B cell (primary cell): ENCODE measurements around the gene LBX2. TPM values are rescaled to one million over a fixed set of nuclear protein-coding genes. Genes with fewer than 3 reads are reported as not detected.

Experiments
- ATAC-seq: fragments of 200-7000 bp; cut with Tn5 transposase; one replicate; pipeline ENCODE4 v1.10.0; 2021; ENCODE audit warnings: low read depth, mild to moderate bottlenecking, moderate number of reproducible peaks, moderate library complexity
- CTCF ChIA-PET: fragments of 350-600 bp; sonication (Branson Sonifier 250); formaldehyde crosslinking; loops from one replicate; lab custom pipeline; 2021; ENCODE audit warnings: antibody characterized with exemption, inconsistent platforms; lab: Charles Lee
- POLR2A ChIA-PET: fragments of 350-600 bp; sonication (Branson Sonifier 250); formaldehyde crosslinking; loops from one replicate; lab custom pipeline; 2021; ENCODE audit warnings: antibody characterized with exemption; lab: Charles Lee
- DNase-seq: peaks from one replicate; pipeline ENCODE4 v3.0.0; 2013
- H2AFZ ChIP-seq: 2 replicates; pipeline ENCODE4 v1.6.1; 2012; ENCODE audit warnings: mild to moderate bottlenecking, low read depth, low read length; ENCODE audit not compliant: insufficient read depth, poor library complexity, severe bottlenecking
- H3K27ac ChIP-seq, 2 donors: 1 replicate in 1 of 2; 2 replicates in 1 of 2; pipeline ENCODE4 v1.5.1; 2012 to 2013; ENCODE audit warnings: low read length in 2 of 2, mild to moderate bottlenecking in 2 of 2, moderate library complexity in 1 of 2
- H3K27me3 ChIP-seq, 4 experiments: fragments of 200-600 bp in 1 of 4; sonication (generic) in 1 of 4; replicated peaks in 1 of 4; 1 replicate in 2 of 4; 2 replicates in 2 of 4; pipeline versions ENCODE4 v1.6.1 to v1.7.0; 2013 to 2016; ENCODE audit warnings: low read length in 3 of 4, mild to moderate bottlenecking in 2 of 4, mixed read lengths in 1 of 4, moderate library complexity in 1 of 4; ENCODE audit not compliant: insufficient read depth in 4 of 4, control insufficient read depth in 3 of 4; ENCODE audit errors: control extremely low read depth in 1 of 4
- H3K36me3 ChIP-seq, 2 experiments: replicated peaks in 1 of 2; 1 replicate in 1 of 2; 2 replicates in 1 of 2; pipeline versions ENCODE4 v1.6.1 to v1.7.1; 2013; ENCODE audit warnings: low read length in 1 of 2; ENCODE audit not compliant: insufficient read depth in 2 of 2, control insufficient read depth in 1 of 2; ENCODE audit errors: control extremely low read depth in 1 of 2, extremely low read depth in 1 of 2
- H3K4me1 ChIP-seq, 2 donors: fragments of 200-600 bp in 1 of 2; sonication (generic) in 1 of 2; 1 replicate in 1 of 2; 2 replicates in 1 of 2; pipeline versions ENCODE4 v1.5.1 to v1.6.1; 2013 to 2017; ENCODE audit warnings: low read length in 2 of 2; ENCODE audit not compliant: control insufficient read depth in 2 of 2, insufficient read depth in 2 of 2
- H3K4me2 ChIP-seq: replicated peaks from 2 replicates; pipeline ENCODE3; 2012; ENCODE audit warnings: mild to moderate bottlenecking, low read depth, low read length; ENCODE audit not compliant: poor library complexity, severe bottlenecking
- H3K4me3 ChIP-seq, 5 experiments: fragments of 200-600 bp in 1 of 5; sonication (generic) in 1 of 5; 1 replicate in 3 of 5; 2 replicates in 2 of 5; pipeline versions ENCODE4 v1.5.1 to v1.7.0; 2011 to 2016; ENCODE audit warnings: low read length in 4 of 5, mild to moderate bottlenecking in 4 of 5, low read depth in 2 of 5, control low read depth in 1 of 5, moderate library complexity in 1 of 5; ENCODE audit not compliant: insufficient read depth in 1 of 5; ENCODE audit errors: control extremely low read depth in 1 of 5, extremely low read depth in 1 of 5
- H3K79me2 ChIP-seq: fragments of 200-600 bp; sonication (generic); one replicate; pipeline ENCODE4 v1.6.0; 2016; ENCODE audit warnings: low read length; ENCODE audit not compliant: control insufficient read depth, insufficient read depth
- H3K9ac ChIP-seq: fragments of 200-600 bp; sonication (generic); 2 replicates; pipeline ENCODE4 v1.6.1; 2017; ENCODE audit warnings: mild to moderate bottlenecking, low read length, moderate library complexity
- H3K9me3 ChIP-seq, 3 donors: one replicate each; pipeline versions ENCODE4 v1.6.1 to v1.7.1; 2013; ENCODE audit warnings: low read length in 2 of 3; ENCODE audit not compliant: control insufficient read depth in 2 of 3, insufficient read depth in 1 of 3; ENCODE audit errors: control extremely low read depth in 1 of 3
- H4K20me1 ChIP-seq: 2 replicates; pipeline ENCODE4 v1.6.0; 2012; ENCODE audit warnings: mild to moderate bottlenecking, low read length; ENCODE audit not compliant: insufficient read depth, control insufficient read depth, poor library complexity, severe bottlenecking
- H3K27ac Mint-ChIP-seq: one replicate; pipeline ENCODE4 v1.8.0; 2021; ENCODE audit warnings: mixed read lengths
- H3K27me3 Mint-ChIP-seq: one replicate; pipeline ENCODE4 v1.8.0; 2021; ENCODE audit warnings: mixed read lengths
- H3K4me1 Mint-ChIP-seq: one replicate; pipeline ENCODE4 v1.8.0; 2021; ENCODE audit warnings: mixed read lengths
- H3K4me3 Mint-ChIP-seq: one replicate; pipeline ENCODE4 v1.8.0; 2021; ENCODE audit warnings: mixed read lengths
- H3K9me3 Mint-ChIP-seq: one replicate; pipeline ENCODE4 v1.8.0; 2022; ENCODE audit warnings: mixed read lengths; ENCODE audit not compliant: insufficient read depth
- CTCF ChIP-seq: fragments of 200-600 bp; IDR thresholded peaks from one replicate; pipeline ENCODE4 v1.8.0; 2022; ENCODE audit warnings: antibody characterized with exemption, mild to moderate bottlenecking
- EZH2 ChIP-seq: IDR thresholded peaks from 2 replicates; pipeline ENCODE4 v1.6.1; 2012; ENCODE audit warnings: borderline replicate concordance, low read depth, mild to moderate bottlenecking, moderate library complexity, low read length; ENCODE audit not compliant: insufficient read depth, poor library complexity, severe bottlenecking
- WGBS: methylation state at CpG from one replicate; pipeline ENCODE4 v1.1.5; 2013; ENCODE audit warnings: missing lambda C conversion rate; ENCODE audit not compliant: insufficient coverage; 5-methylcytosine and 5-hydroxymethylcytosine counted together
- intact Hi-C: fragments of 100-400 bp; cut with micrococcal nuclease; formaldehyde crosslinking; loops from one replicate; pipeline ENCODE4 v1.10.0; 2022
- polyA plus RNA-seq: library from polyadenylated mRNA; depleted of rRNA; stranded (reverse); fragments of >200 nt; gene quantifications from 2 replicates; pipeline ENCODE4 v1.2.3, GENCODE V29; 2012
- total RNA-seq, 2 donors: library from RNA; stranded (reverse); fragments of 120-200 nt in 1 of 2; gene quantifications; 1 replicate in 1 of 2; 2 replicates in 1 of 2; pipeline versions ENCODE4 v1.2.3 to v1.2.4, GENCODE V29; 2013 to 2022

The LBX2 gene
- total and polyA plus RNA-seq, 2 donors (not counting 1 experiment from before 2014, with no cell fraction given), result 1.1 to 2.0 TPM

- no peak overlapping the region for H3K27ac Mint-ChIP-seq
- Histone ChIP-seq H3K4me1 (peaks cover 55 to 56% of the 10 kb centered on the region in 2 donors), H3K27me3 (peaks cover 0 to 89% (median 38%) of the 10 kb centered on the region in 4 experiments), H4K20me1 (no peaks in the 10 kb centered on the region), H2AFZ (no peak overlapping the region), H3K79me2 (peaks cover 2% of the 10 kb centered on the region), H3K9me3 (peaks cover 0 to 31% (median 0%) of the 10 kb centered on the region in 3 donors), H3K4me3 (no peak overlapping the region), H3K9ac (no peak overlapping the region), H3K36me3 (peaks cover 0 to 10% of the 10 kb centered on the region in 2 experiments), H3K4me2 (no peak overlapping the region), H3K27ac (no peak overlapping the region)
- DNase-seq (no peak), ATAC-seq (no peak)
- TF ChIP-seq CTCF, result no peak
- TF ChIP-seq EZH2, result no peak
- intact Hi-C loops, result no loop called here
- peaks cover 65% of the 10 kb centered on the region for H3K27me3 Mint-ChIP-seq
- peaks cover 67% of the 10 kb centered on the region for H3K4me1 Mint-ChIP-seq
- POLR2A ChIA-PET, result interaction anchor here (1.5 kb wide), 1 partner anchor 19 kb away, joined by 8 read pairs; the partner anchor contains the start of genes CCDC142 and TTC31
- WGBS, result 80% methylated on average over 17 of the region's 18 CpGs
- CTCF ChIA-PET, result interaction anchor here (0.8 to 3.0 kb wide), 7 partner anchors 8 to 87 kb away, joined by 3 to 16 read pairs (median 4); partner anchors contain the start of genes CCDC142 and TTC31
- no peaks in the 10 kb centered on the region for H3K9me3 Mint-ChIP-seq
- H3K4me3 Mint-ChIP-seq, result peak overlapping the region; percentile 86
Measured at GRCh38 chr2:74501335-74502071, 2.1 kb upstream of the LBX2 start.

GRCh38 chr2:74500578-74500946 lies 1.2 kb upstream of the LBX2 start:
- no peak for TF ChIP-seq EZH2
- TF ChIP-seq CTCF, result no peak
- Histone ChIP-seq H4K20me1 (no peaks in the 10 kb centered on the region), H3K4me2 (no peak overlapping the region), H2AFZ (no peak overlapping the region), H3K27me3 (peaks cover 0 to 84% (median 38%) of the 10 kb centered on the region in 4 experiments), H3K9me3 (peaks cover 0 to 31% (median 0%) of the 10 kb centered on the region in 3 donors), H3K9ac (no peak overlapping the region), H3K36me3 (peaks cover 0 to 6% of the 10 kb centered on the region in 2 experiments), H3K79me2 (no peaks in the 10 kb centered on the region), H3K4me3 (no peak overlapping the region), H3K4me1 (peaks cover 49 to 54% of the 10 kb centered on the region in 2 donors), H3K27ac (no peak overlapping the region)
- ChIA-PET POLR2A (interaction anchor here (1.5 kb wide), 1 partner anchor 18 kb away, joined by 8 read pairs; the partner anchor contains the start of genes CCDC142 and TTC31), CTCF (interaction anchor here (0.6 to 3.0 kb wide), 6 partner anchors 9 to 86 kb away, joined by 3 to 16 read pairs (median 6); partner anchors contain the start of genes CCDC142 and TTC31)
- no peaks in the 10 kb centered on the region for H3K9me3 Mint-ChIP-seq
- peaks cover 61% of the 10 kb centered on the region for H3K4me1 Mint-ChIP-seq
- DNase-seq (no peak), ATAC-seq (no peak)
- no peak overlapping the region for H3K4me3 Mint-ChIP-seq
- H3K27ac Mint-ChIP-seq, result no peak overlapping the region
- intact Hi-C loops, result no loop called here
- H3K27me3 Mint-ChIP-seq, result peaks cover 65% of the 10 kb centered on the region
